Measurements from ENCODE around the gene NUDT5.
"Not testable (repeated sequence)": the region's sequence is repeated elsewhere in the genome, so short reads cannot be mapped to it uniquely, and the experiment has no call there.

The NUDT5 gene

GRCh38 chr10:12195603-12196506 is at the start of gene NUDT5, which contains the start of gene CDC123:
TSS of gene NUDT5 (minus strand) at chr10:12195891. CDS start at chr10:12186291, 9,600 bp downstream.
TSS of gene CDC123 (plus strand) at chr10:12196188. CDS start at chr10:12196246, 58 bp downstream.
- peak; percentile 64 to 81 (median 72) for DNase-seq

GRCh38 chr10:12243864-12244620 is 48.4 kb upstream of the NUDT5 start:
- no peak for DNase-seq

- no peak for DNase-seq
Measured at GRCh38 chr10:12241810-12242529, 46.3 kb upstream of the NUDT5 start.

GRCh38 chr10:12238821-12239220 is 43.1 kb upstream of the NUDT5 start:
- DNase-seq = no peak

GRCh38 chr10:12237265-12238220 is 41.9 kb upstream of the NUDT5 start:
- DNase-seq = no peak

- DNase-seq = no peak
Measured at GRCh38 chr10:12235796-12236195, 40.1 kb upstream of the NUDT5 start.

DNA sequence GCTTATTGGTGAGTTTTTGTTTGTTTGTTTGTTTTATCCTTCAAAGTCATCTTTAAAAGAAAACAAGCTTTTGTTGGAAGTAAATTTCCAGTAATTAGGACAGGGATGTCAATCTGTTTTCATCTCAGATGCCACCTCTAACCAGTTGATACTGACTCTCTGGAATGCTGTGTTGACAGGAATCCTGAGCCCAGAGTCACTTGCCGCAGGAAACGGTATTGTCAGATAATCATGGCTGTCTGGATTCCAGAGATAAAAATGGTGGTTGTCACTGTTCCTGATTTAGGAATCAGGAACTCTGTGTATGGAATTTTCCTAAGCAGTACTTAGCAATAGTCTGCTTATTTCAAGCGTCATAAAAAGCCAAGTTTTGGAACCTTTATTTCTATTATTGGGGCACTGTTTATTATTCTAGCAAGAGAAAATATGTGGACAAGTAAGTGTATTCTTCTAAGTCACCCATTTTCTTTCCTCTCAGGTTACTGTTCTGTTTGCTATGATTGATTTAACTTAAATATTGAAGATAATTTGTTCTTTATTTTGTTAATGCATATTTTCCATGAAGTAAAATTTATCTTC is 39.5 kb upstream of the NUDT5 start:
- no peak for DNase-seq

GRCh38 chr10:12234687-12235086 is 39.0 kb upstream of the NUDT5 start:
- not testable (repeated sequence) for DNase-seq

DNA sequence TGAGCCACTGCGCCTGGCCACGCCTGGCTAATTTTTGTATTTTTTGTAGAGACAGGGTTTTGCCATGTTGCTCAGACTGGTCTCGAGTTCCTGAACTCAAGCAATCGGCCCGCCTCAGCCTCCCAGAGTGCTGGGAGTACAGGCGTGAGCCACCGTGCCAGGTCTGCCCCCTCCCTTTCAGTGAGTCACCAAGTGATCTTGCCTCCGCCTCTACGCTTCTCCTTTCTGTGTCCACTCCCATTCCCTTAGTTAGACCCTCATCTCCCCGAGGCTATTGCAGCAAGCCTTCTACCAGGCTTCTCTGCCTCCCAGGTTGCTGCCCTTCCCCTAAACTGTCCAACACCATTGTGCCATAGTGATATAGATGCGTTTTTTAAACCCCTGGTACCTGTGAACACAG is 33.2 kb upstream of the NUDT5 start:
- no peak for DNase-seq

DNA sequence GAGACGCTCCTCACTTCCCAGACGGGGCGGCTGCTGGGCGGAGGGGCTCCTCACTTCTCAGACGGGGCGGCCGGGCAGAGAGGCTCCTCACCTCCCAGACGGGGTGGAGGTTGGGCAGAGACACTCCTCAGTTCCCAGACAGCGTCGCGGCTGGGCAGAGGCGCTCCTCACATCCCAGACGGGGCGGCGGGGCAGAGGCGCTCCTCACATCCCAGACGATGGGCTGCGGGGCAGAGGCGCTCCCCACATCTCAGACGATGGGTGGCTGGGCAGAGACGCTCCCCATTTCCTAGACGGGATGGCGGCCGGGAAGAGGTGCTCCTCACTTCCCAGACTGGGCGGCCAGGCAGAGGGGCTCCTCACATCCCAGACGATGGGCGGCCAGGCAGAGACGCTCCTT is 30.7 kb upstream of the NUDT5 start:
- not testable (repeated sequence) for DNase-seq

- DNase-seq = no peak
Measured at GRCh38 chr10:12225444-12225843, 29.8 kb upstream of the NUDT5 start.

- no peak for DNase-seq
Measured at GRCh38 chr10:12221323-12222298, 25.9 kb upstream of the NUDT5 start.

GRCh38 chr10:12218991-12219390 is 23.3 kb upstream of the NUDT5 start:
- no peak for DNase-seq

- DNase-seq = no peak
Measured at GRCh38 chr10:12214763-12215218, 19.1 kb upstream of the NUDT5 start.

DNA sequence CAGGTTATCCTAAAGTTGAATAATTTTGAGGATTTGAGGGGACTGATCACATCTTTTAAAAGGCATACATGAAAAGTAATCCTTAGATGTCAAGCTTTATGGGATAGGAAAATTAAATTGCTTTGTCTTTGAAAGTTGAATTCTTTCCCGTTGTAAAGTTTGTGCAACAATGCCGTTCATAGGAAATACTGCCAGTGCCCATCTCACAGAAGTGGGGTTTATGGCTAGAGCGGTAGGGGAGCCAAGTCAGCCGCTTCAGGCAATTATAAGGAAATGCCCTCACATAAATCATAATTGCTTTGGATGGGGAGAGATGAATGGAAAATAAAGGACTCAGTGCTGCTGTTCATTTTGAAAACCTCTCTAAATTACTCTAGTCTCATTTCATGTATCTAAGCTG is 18.4 kb upstream of the NUDT5 start:
- DNase-seq = no peak

- DNase-seq = no peak
Measured at GRCh38 chr10:12213621-12214020, 17.9 kb upstream of the NUDT5 start.

DNA sequence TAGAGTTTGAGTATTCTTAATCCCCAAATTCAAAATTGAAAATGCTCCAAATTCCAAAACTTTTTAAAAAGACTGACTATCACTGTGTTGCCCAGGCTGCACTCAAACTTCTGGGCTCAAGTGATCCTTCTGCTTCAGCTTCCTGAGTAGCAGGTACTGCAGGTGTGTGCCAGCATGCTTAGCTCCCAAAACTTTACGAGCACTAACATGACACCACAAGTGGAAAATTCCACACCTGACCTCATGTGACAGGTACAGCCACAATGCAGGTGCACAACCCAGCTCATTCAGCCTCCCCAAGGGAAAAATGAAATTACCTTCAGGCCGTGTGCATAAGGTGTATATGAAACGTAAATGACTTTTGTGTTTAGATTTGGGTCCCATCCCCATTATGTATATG is 16.8 kb upstream of the NUDT5 start:
- no peak for DNase-seq

DNA sequence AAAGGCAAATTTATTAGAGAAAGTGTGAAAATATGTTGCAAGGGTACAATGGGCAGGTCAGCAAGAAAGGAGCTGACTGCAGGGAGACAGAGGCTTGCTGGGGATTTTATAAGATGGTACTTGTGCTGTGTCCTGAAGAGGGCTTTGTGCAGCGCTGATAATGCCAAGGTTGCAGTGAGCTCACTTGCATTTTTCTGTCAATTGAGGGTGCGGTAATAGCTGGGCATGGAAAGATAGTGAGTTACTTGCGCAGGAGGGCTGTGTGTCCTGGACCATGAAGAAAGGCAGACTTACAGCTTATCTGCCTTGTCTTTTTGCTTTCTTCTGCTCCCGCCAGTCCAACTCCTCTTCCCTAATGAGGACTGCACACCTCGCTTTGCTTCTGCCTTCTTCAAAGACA is 12.8 kb upstream of the NUDT5 start:
- no peak for DNase-seq

DNA sequence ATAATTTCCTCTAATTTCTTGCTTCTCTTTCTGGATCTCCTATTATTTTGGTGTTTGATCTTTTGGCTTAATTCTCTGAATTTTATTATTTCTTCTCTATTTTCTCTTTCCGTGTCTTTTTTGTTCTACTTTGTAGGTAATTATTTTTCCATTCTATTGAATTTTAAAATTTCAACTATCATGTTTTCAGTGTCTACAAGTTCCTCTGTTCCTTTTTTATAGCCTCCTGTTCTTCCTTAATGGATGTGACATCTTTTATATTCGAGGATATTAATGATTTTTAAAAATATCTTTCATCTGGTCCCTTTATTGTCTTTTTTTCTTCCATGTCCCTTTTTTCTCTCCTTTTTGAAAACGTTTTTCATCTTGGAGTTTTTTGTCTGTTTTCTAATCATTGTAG is 11.4 kb upstream of the NUDT5 start:
- DNase-seq = no peak

GRCh38 chr10:12205082-12205481 is 9.4 kb upstream of the NUDT5 start:
- no peak for DNase-seq
